ENCODE measurements around the gene DNASE1L1.

GRCh38 chrX:154357205-154357604, 51.8 kb downstream of the DNASE1L1 start:
- TF ChIP-seq CTCF (IDR thresholded peaks at IDR 0.05; ENCODE audit: low read depth, low read length, missing input control) (no peak), REST (IDR thresholded peaks at IDR 0.05) (no peak), MAX (IDR thresholded peaks at IDR 0.05) (no peak), HNF4G (IDR thresholded peaks at IDR 0.05) (no peak), JUND (IDR thresholded peaks at IDR 0.05) (no peak)
